HG02970 (cell line): ENCODE results near the gene BRAF.
"Not testable (repeated sequence)": the region's sequence is repeated elsewhere in the genome, so short reads cannot be mapped to it uniquely, and the experiment has no call there.

Experiments used
- ATAC-seq: cut with Tn5 transposase; IDR thresholded peaks from one replicate; pipeline ENCODE4 v1.9.1; 2021; ENCODE audit warnings: mild to moderate bottlenecking, moderate library complexity, moderate number of reproducible peaks; ENCODE audit not compliant: unreplicated experiment, low FRiP score

BRAF gene

GRCh38 chr7:140672382-140673062, 252.2 kb downstream of the BRAF start, which contains the start of gene ADCK2:
ADCK2 (plus strand) TSS chr7:140672945; CDS start chr7:140673331, 386 bp downstream.
- ATAC-seq = no peak

GRCh38 chr7:140671966-140672365, 252.8 kb downstream of the BRAF start:
- no peak for ATAC-seq

GRCh38 chr7:140670343-140670935, 254.3 kb downstream of the BRAF start:
- ATAC-seq = no peak

- not testable (repeated sequence) for ATAC-seq
Observed at GRCh38 chr7:140669862-140670261, 254.9 kb downstream of the BRAF start.

- ATAC-seq = no peak
Observed at GRCh38 chr7:140669352-140669751, 255.4 kb downstream of the BRAF start.
